ENCODE measurements around the gene LRRC49.

LRRC49 gene

DNA sequence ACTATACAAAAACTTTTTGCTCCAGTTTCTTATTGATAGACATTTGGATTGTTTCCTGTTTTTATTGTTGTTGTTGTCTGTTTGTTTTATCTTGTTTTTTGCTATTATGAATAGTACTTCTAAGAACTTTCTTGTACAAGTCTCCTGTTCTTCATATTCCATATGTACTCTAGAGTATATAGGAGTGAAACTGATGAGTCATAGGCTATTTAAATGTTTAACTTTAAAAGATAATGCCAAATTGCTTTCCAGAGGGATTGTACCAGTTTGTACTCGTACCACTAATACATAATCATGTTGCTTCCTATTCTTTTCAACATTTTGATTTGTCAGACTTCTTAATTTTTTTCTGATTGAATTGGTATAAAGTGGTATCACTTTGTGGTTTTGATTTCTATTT lies 19.6 kb downstream of the LRRC49 start:
- TF ChIP-seq, protein P1, sequence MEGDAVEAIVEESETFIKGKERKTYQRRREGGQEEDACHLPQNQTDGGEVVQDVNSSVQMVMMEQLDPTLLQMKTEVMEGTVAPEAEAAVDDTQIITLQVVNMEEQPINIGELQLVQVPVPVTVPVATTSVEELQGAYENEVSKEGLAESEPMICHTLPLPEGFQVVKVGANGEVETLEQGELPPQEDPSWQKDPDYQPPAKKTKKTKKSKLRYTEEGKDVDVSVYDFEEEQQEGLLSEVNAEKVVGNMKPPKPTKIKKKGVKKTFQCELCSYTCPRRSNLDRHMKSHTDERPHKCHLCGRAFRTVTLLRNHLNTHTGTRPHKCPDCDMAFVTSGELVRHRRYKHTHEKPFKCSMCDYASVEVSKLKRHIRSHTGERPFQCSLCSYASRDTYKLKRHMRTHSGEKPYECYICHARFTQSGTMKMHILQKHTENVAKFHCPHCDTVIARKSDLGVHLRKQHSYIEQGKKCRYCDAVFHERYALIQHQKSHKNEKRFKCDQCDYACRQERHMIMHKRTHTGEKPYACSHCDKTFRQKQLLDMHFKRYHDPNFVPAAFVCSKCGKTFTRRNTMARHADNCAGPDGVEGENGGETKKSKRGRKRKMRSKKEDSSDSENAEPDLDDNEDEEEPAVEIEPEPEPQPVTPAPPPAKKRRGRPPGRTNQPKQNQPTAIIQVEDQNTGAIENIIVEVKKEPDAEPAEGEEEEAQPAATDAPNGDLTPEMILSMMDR (IDR thresholded peaks at IDR 0.05; ENCODE audit: low read depth, low read length): no peak
- no peak for TF ChIP-seq EZH2phosphoT487 (IDR thresholded peaks at IDR 0.05; ENCODE audit: low read depth)
- no peak overlapping the region for H2AFZ ChIP-seq (ENCODE audit: low read depth, low read length)
- no peaks in the 10 kb centered on the region for H3K4me1 ChIP-seq (ENCODE audit: low read length)
- no peak overlapping the region for H3K27ac ChIP-seq (ENCODE audit: low read length)
- H3K9me3 ChIP-seq (ENCODE audit: insufficient read depth, low read length): peaks cover 23% of the 10 kb centered on the region; the same call in 1 of the 2 replicates
- no peak overlapping the region for H3K4me2 ChIP-seq (ENCODE audit: low read length)
- H3K79me2 ChIP-seq (ENCODE audit: low read length): no peaks in the 10 kb centered on the region
- H3K27me3 ChIP-seq (ENCODE audit: low read depth, low read length): no peaks in the 10 kb centered on the region
- no peak overlapping the region for H3K9ac ChIP-seq (ENCODE audit: low read length)
- peaks cover 16% of the 10 kb centered on the region for H3K36me3 ChIP-seq (replicated peaks; ENCODE audit: low read depth, low read length)
- no peak overlapping the region for H3K4me3 ChIP-seq (ENCODE audit: low read length)
- H4K20me1 ChIP-seq (ENCODE audit: insufficient read depth, low read length): no peaks in the 10 kb centered on the region

DNA sequence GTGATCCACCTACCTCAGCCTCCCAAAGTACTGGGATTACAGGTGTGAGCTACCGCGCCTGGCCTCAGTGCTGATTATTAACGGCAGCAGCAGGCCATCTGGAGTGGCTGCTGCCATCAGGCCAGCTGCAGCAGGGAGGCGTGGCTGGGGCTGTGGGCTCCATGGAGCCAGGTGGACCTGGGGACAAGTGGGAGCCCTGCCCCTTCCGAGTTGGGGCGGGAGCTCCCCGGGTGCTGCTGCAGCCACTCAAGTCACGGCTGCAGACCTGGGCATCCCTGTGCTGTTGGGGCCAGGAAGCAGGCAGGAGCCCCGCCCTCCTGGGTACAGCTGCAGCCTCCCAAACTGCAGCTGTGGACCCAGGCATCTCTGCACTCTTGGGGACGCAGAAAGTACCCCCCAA lies 23.9 kb downstream of the LRRC49 start:
- no peaks in the 10 kb centered on the region for H3K27me3 ChIP-seq (ENCODE audit: low read depth, low read length)
- TF ChIP-seq, protein P1 (IDR thresholded peaks at IDR 0.05; ENCODE audit: low read depth, low read length): no peak
- TF ChIP-seq EZH2phosphoT487 (IDR thresholded peaks at IDR 0.05; ENCODE audit: low read depth): no peak
- H3K9me3 ChIP-seq (ENCODE audit: insufficient read depth, low read length): peaks cover 14% of the 10 kb centered on the region; the same call in 1 of the 2 replicates
- H3K27ac ChIP-seq (ENCODE audit: low read length): no peak overlapping the region
- peaks cover 26% of the 10 kb centered on the region for H3K4me1 ChIP-seq (ENCODE audit: low read length)
- H3K36me3 ChIP-seq (replicated peaks; ENCODE audit: low read depth, low read length): peaks cover 5% of the 10 kb centered on the region
- no peak overlapping the region for H3K4me2 ChIP-seq (ENCODE audit: low read length)
- no peak overlapping the region for H3K4me3 ChIP-seq (ENCODE audit: low read length)
- H3K9ac ChIP-seq (ENCODE audit: low read length): no peak overlapping the region
- H4K20me1 ChIP-seq (ENCODE audit: insufficient read depth, low read length): no peaks in the 10 kb centered on the region
- no peak overlapping the region for H2AFZ ChIP-seq (ENCODE audit: low read depth, low read length)
- no peaks in the 10 kb centered on the region for H3K79me2 ChIP-seq (ENCODE audit: low read length)

GRCh38 chr15:70917955-70918354 lies 25.3 kb downstream of the LRRC49 start:
- Histone ChIP-seq H3K4me1 (ENCODE audit: low read length) (peaks cover 29% of the 10 kb centered on the region), H4K20me1 (ENCODE audit: insufficient read depth, low read length) (no peaks in the 10 kb centered on the region), H3K27ac (ENCODE audit: low read length) (no peak overlapping the region), H3K79me2 (ENCODE audit: low read length) (no peaks in the 10 kb centered on the region), H3K36me3 (replicated peaks; ENCODE audit: low read depth, low read length) (peaks cover 5% of the 10 kb centered on the region), H3K4me3 (ENCODE audit: low read length) (no peak overlapping the region), H3K9me3 (ENCODE audit: insufficient read depth, low read length) (peaks cover 14% of the 10 kb centered on the region; the same call in 1 of the 2 replicates), H2AFZ (ENCODE audit: low read depth, low read length) (no peak overlapping the region), H3K9ac (ENCODE audit: low read length) (no peak overlapping the region), H3K4me2 (ENCODE audit: low read length) (no peak overlapping the region), H3K27me3 (ENCODE audit: low read depth, low read length) (no peaks in the 10 kb centered on the region)
- TF ChIP-seq EZH2phosphoT487 (IDR thresholded peaks at IDR 0.05; ENCODE audit: low read depth): no peak
- TF ChIP-seq, protein P1 (IDR thresholded peaks at IDR 0.05; ENCODE audit: low read depth, low read length): no peak

DNA sequence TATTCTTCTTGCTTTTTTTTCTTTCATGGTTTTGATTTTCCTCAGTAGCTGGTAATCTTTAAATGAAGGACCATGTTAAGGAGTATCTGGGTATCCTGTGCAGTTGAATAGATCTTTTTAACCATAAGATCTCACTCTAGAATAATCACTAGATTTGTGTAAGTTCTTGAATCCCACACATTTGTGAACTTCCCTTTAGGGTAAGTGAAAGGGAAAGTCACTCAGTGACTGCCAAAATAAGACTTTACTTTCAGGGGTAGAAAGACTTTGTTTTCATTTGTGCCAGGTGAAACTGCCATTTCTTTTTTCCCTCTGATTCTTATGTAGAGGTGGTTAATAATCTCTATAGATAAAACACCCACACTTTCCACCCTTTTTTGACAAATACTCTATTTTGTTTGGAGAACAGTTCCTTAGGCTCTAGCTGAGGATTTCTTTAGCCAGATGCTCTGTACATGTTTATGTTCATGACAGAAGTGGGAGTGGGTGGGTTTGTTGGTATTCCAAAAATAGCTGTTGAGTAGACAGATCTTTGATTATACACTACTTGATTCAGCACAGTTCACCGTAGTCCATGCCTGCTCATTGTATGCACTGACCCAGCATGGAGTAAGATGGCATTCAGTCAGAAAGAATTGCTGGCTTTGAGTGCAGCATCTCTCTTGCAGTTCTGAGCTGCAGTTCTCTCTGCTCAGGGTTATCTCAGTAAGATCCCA lies 28.5 kb downstream of the LRRC49 start:
- Histone ChIP-seq H3K79me2 (ENCODE audit: low read length) (no peaks in the 10 kb centered on the region), H3K27me3 (ENCODE audit: low read depth, low read length) (no peaks in the 10 kb centered on the region; the same call in 1 of the 2 replicates), H3K4me3 (ENCODE audit: low read length) (no peak overlapping the region), H4K20me1 (ENCODE audit: insufficient read depth, low read length) (no peaks in the 10 kb centered on the region), H3K9me3 (ENCODE audit: insufficient read depth, low read length) (peaks cover 14% of the 10 kb centered on the region; the same call in 1 of the 2 replicates), H2AFZ (ENCODE audit: low read depth, low read length) (peak overlapping the region; percentile 18; the same call in 1 of the 2 replicates), H3K36me3 (replicated peaks; ENCODE audit: low read depth, low read length) (peaks cover 5% of the 10 kb centered on the region), H3K4me2 (ENCODE audit: low read length) (peak overlapping the region; percentile 46), H3K4me1 (ENCODE audit: low read length) (peaks cover 29% of the 10 kb centered on the region), H3K27ac (ENCODE audit: low read length) (no peak overlapping the region), H3K9ac (ENCODE audit: low read length) (no peak overlapping the region)
- TF ChIP-seq EZH2phosphoT487 (IDR thresholded peaks at IDR 0.05; ENCODE audit: low read depth): no peak
- TF ChIP-seq, protein P1 (IDR thresholded peaks at IDR 0.05; ENCODE audit: low read depth, low read length): no peak
